Chondrocyte (in vitro differentiated cells): ENCODE measurements around the gene DHCR7. TPM values are rescaled to one million over a fixed set of nuclear protein-coding genes. Genes with fewer than 3 reads are reported as not detected.

Source experiments
- DNase-seq: peaks from one replicate; pipeline ENCODE4 v3.0.0; 2021; ENCODE audit warnings: mixed read lengths, low spot score
- H3K27ac Mint-ChIP-seq: one replicate; pipeline ENCODE4 v1.8.0; 2021; ENCODE audit warnings: mild to moderate bottlenecking, moderate library complexity, mixed read lengths; ENCODE audit not compliant: unreplicated experiment
- H3K27me3 Mint-ChIP-seq: 2 replicates; pipeline ENCODE4 v1.8.0; 2021; ENCODE audit warnings: low read depth, mixed read lengths
- H3K36me3 Mint-ChIP-seq: 2 replicates; pipeline ENCODE4 v1.8.0; 2021; ENCODE audit warnings: low read depth, mixed read lengths
- H3K4me1 Mint-ChIP-seq: 2 replicates; pipeline ENCODE4 v1.8.0; 2021; ENCODE audit warnings: low read depth, mild to moderate bottlenecking, mixed read lengths
- H3K4me3 Mint-ChIP-seq: one replicate; pipeline ENCODE4 v1.8.0; 2021; ENCODE audit warnings: mild to moderate bottlenecking, moderate library complexity, mixed read lengths; ENCODE audit not compliant: unreplicated experiment
- H3K9me3 Mint-ChIP-seq: 2 replicates; pipeline ENCODE4 v1.8.0; 2021; ENCODE audit warnings: low read depth, mixed read lengths
- total RNA-seq: library from RNA; stranded (reverse); gene quantifications from 3 replicates; pipeline ENCODE4 v1.2.1, GENCODE V29; 2021
- TF ChIP-seq, protein P1 (sequence below): fragments of 200-600 bp; sonication (generic); IDR thresholded peaks from 2 replicates; pipeline ENCODE4 v1.5.0; 2021; ENCODE audit warnings: antibody characterized with exemption, mild to moderate bottlenecking, moderate library complexity

DHCR7 gene
- total RNA-seq, 1 donor from 2014 or later = 57.5 TPM

DNA sequence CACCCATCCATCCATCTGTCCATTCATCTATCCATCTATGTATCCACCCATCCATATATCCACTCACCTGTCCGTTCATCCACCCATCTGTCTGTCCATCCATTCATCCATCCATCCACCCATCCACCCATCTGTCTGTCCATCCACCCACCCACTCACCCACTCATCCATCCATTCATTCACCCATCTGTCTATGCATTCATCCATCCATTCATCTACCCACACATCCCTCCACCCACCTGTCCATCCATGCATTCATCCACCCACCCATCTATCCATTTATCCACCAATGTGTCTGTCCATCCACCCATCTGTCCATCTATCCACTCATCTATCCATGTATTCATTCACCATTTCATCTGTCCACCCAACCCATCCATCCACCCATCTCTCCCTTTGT is 38.1 kb upstream of the DHCR7 start:
- H3K4me1 Mint-ChIP-seq = peaks cover 10% of the 10 kb centered on the region
- H3K27me3 Mint-ChIP-seq = no peaks in the 10 kb centered on the region
- H3K4me3 Mint-ChIP-seq = no peak overlapping the region
- H3K27ac Mint-ChIP-seq = no peak overlapping the region
- DNase-seq = no peak
- peaks cover 52% of the 10 kb centered on the region for H3K36me3 Mint-ChIP-seq
- TF ChIP-seq, protein P1, sequence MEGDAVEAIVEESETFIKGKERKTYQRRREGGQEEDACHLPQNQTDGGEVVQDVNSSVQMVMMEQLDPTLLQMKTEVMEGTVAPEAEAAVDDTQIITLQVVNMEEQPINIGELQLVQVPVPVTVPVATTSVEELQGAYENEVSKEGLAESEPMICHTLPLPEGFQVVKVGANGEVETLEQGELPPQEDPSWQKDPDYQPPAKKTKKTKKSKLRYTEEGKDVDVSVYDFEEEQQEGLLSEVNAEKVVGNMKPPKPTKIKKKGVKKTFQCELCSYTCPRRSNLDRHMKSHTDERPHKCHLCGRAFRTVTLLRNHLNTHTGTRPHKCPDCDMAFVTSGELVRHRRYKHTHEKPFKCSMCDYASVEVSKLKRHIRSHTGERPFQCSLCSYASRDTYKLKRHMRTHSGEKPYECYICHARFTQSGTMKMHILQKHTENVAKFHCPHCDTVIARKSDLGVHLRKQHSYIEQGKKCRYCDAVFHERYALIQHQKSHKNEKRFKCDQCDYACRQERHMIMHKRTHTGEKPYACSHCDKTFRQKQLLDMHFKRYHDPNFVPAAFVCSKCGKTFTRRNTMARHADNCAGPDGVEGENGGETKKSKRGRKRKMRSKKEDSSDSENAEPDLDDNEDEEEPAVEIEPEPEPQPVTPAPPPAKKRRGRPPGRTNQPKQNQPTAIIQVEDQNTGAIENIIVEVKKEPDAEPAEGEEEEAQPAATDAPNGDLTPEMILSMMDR = no peak
- no peaks in the 10 kb centered on the region for H3K9me3 Mint-ChIP-seq

DNA sequence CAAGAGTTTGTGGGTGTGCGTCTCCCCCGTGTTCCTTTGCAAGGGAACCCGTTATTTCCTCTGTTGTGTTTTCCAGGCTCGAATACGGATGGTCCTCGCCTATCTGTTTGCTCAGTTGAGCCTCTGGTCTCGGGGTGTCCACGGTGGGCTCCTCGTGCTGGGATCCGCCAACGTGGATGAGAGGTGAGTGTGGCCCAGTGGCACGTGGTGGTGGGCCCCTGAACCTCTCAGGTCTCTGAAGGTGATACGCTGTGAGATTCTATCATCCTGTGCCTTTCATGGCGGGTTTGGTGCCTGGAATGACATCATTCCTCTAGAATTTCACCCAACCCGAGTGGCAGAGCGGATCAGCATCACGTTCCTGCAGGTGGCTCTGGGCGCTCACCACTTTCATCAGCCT is 37.3 kb upstream of the DHCR7 start:
- Mint-ChIP-seq H3K4me1 (peaks cover 10% of the 10 kb centered on the region), H3K36me3 (peaks cover 49% of the 10 kb centered on the region), H3K27me3 (no peaks in the 10 kb centered on the region), H3K9me3 (no peaks in the 10 kb centered on the region), H3K27ac (no peak overlapping the region), H3K4me3 (no peak overlapping the region)
- TF ChIP-seq, protein P1 = no peak
- DNase-seq = peak; percentile 68

DNA sequence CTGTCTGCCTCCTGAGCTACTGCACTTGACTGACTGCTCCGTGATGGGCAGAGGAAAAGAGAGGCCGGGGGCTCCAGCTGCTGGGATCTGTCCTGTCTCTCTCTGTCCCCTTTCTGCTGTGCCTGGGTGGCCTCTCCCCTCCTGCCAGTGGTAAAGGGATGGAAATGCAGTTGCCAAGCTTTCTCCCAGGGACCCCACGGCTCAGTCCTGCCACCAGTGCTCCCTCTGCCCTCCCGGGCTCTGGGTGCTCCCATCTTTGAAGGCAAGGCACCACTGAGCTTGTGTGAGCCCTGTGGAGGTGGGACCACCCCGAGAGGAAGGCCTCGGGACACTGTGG is 36.8 kb upstream of the DHCR7 start:
- Mint-ChIP-seq H3K9me3 (no peaks in the 10 kb centered on the region), H3K4me1 (peaks cover 10% of the 10 kb centered on the region), H3K27me3 (no peaks in the 10 kb centered on the region), H3K27ac (no peak overlapping the region), H3K36me3 (peaks cover 47% of the 10 kb centered on the region), H3K4me3 (no peak overlapping the region)
- peak; percentile 75 for DNase-seq
- TF ChIP-seq, protein P1 = no peak

DNA sequence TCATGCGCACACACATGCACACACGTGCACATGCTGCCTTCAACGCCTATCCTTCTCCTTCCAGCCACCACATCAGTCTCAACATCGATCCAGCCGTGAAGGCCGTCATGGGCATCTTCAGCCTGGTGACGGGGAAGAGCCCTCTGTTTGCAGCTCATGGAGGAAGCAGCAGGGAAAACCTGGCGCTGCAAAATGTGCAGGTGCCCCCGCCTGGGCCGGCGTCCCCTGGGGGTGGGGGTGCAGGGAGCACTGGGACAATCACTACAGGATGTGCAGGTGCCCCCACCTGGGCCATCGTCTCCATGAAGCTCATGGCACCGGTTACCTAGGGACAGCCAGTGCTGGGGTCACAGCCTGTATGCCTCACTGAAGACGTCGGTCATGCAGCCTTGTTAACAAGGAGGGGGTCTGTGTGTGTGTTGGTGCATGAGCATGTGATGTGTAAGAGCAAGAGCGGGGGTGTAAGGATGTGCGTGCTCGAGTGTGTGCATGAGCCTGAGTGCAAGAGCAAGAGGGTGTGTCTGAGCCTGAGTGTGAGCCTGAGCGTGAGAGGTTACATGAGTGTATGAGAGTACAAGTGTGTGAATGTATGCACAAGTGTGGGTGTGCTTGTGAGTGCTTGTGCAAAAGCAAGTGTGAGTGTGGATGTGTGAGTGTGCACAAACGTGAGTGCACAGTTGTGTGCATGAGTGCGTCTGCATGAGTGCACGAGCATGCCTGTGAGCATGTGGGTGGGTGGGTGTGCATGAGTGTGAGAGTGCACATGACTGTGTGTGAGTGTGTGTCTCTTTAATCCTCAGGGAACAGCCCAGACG is 36.3 kb upstream of the DHCR7 start:
- H3K9me3 Mint-ChIP-seq = no peaks in the 10 kb centered on the region
- peaks cover 10% of the 10 kb centered on the region for H3K4me1 Mint-ChIP-seq
- TF ChIP-seq, protein P1 = no peak
- H3K27me3 Mint-ChIP-seq = no peaks in the 10 kb centered on the region
- peaks cover 50% of the 10 kb centered on the region for H3K36me3 Mint-ChIP-seq
- H3K27ac Mint-ChIP-seq = no peak overlapping the region
- peak; percentile 60 for DNase-seq
- no peak overlapping the region for H3K4me3 Mint-ChIP-seq

DNA sequence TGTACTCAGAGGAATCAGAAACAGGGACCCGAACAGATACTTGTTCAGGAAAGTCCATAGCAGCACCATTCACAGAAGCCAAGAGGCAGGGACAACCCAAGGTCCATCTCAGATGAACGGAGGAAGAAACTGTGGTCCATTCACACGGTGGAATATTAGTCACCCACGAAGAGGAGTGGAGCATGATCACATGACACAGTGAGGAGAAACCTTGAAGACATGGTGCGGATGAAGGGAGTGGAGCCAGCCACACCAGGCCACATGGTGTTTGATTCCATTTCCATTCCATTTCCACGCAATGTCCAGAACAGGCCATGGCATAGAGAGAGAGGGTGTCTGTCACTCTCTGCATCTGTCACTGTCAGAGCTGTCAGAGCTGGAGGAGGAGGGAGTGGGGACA is 35.5 kb upstream of the DHCR7 start:
- Mint-ChIP-seq H3K4me3 (no peak overlapping the region), H3K4me1 (peaks cover 7% of the 10 kb centered on the region), H3K9me3 (no peaks in the 10 kb centered on the region), H3K27ac (no peak overlapping the region), H3K27me3 (no peaks in the 10 kb centered on the region), H3K36me3 (peaks cover 50% of the 10 kb centered on the region)
- TF ChIP-seq, protein P1 = no peak
- no peak for DNase-seq
